ENCODE data around the gene PPP1R3A. TPM values are rescaled to one million over a fixed set of nuclear protein-coding genes. Genes with fewer than 3 reads are reported as not detected.

Gene PPP1R3A
- total and polyA plus RNA-seq, 10 of the 15 experiments (the other 5 are each of a cell fraction or from before 2014, with no cell fraction given): not detected

DNA sequence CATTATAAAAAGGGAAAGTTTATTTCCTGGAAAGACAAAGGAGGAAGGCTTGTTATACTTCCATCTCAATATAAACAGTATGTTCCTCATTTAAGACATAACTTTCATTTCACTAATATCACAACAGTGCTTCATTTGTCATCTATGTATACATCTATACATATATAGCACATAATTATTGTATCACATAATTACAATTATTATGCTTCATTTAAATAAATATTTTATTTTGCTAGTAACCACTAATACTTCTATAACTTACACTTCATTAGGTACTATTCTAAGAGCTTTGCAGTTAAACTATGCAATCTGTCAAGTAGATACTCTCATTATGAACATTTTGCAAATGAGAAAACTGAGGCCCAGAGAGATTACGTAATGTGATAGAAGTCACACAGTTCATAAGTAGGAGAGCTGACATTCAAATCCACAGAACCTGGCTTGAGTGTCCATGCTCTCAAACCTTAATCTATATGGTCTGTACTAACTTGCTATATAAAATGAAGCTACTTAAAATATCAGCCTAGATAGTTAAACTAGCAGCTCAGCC is 86.5 kb downstream of the PPP1R3A start:
- ChIA-PET CTCF (no interaction called here), POLR2A (no interaction called here)
- intact Hi-C loops (cut with micrococcal nuclease; ENCODE audit: unreplicated experiment): no loop called here

DNA sequence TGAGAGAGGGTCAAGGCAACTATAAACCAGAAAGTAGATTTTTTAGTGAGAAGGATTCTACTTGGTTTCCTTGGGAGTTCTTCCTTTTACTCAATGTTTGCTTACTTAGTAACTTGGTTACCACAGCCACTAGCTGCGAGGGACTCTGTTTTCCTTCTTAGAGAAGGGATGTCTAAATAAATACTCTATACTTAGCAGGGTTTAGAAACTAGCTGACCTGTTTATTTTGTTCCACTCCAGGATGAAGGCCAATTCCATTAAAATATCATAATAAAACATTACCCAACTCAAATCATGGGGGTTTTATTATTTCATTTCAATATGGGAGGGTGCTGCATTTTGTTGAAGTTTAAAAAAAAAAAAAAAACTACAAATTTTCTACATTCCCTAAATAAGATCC is 87.3 kb downstream of the PPP1R3A start:
- no peak overlapping the region for H3K27ac ChIP-seq (ENCODE audit: control insufficient read depth, insufficient read depth)
- 33% methylated on average over 1 of the region's 1 CpG for WGBS (ENCODE audit: insufficient coverage, insufficient replicate concordance, low lambda C conversion rate, missing lambda C conversion rate)
- in situ Hi-C loops (cut with MboI): no loop called here
- intact Hi-C loops (cut with micrococcal nuclease; ENCODE audit: unreplicated experiment): no loop called here
- no peaks in the 10 kb centered on the region for H3K4me1 ChIP-seq (ENCODE audit: control insufficient read depth, insufficient read depth, low read length)
- no peak overlapping the region for H3K4me2 ChIP-seq (ENCODE audit: control insufficient read depth, insufficient read depth)
- H4K20me1 ChIP-seq (ENCODE audit: control insufficient read depth, insufficient read depth): no peaks in the 10 kb centered on the region
- no peaks in the 10 kb centered on the region for H3K79me2 ChIP-seq (ENCODE audit: control insufficient read depth, insufficient read depth, low read length)
- no peaks in the 10 kb centered on the region for H3K36me3 ChIP-seq (ENCODE audit: control insufficient read depth in 2 of 2, insufficient read depth in 2 of 2, low read length in 1 of 2)
- ATAC-seq: no peak
- no TSS peak for BruUV-seq (replicated peaks)
- SMC1A ChIA-PET (ENCODE audit: uncharacterized antibody, unreplicated experiment): no interaction called here
- RAD21 ChIA-PET (ENCODE audit: unreplicated experiment): no interaction called here
- no peak for DNase-seq (ENCODE audit: low read depth, low spot score)
- H2AFZ ChIP-seq (ENCODE audit: control insufficient read depth, low read depth, low read length): no peak overlapping the region
- no peaks in the 10 kb centered on the region for H3K9me3 ChIP-seq (replicated peaks; ENCODE audit: control insufficient read depth, insufficient read depth, low read length)
- CTCF ChIA-PET: no interaction called here
- no peaks in the 10 kb centered on the region for H3K27me3 ChIP-seq (replicated peaks in 1 of 2; ENCODE audit: control insufficient read depth in 2 of 2, insufficient read depth in 2 of 2, low read length in 1 of 2)
- POLR2A ChIA-PET: no interaction called here
- no peak for FAIRE-seq
- H3K4me3 ChIP-seq: no peak overlapping the region
- no peak overlapping the region for H3K9ac ChIP-seq (ENCODE audit: control insufficient read depth, insufficient read depth, low read length)
- TF ChIP-seq, protein P1, sequence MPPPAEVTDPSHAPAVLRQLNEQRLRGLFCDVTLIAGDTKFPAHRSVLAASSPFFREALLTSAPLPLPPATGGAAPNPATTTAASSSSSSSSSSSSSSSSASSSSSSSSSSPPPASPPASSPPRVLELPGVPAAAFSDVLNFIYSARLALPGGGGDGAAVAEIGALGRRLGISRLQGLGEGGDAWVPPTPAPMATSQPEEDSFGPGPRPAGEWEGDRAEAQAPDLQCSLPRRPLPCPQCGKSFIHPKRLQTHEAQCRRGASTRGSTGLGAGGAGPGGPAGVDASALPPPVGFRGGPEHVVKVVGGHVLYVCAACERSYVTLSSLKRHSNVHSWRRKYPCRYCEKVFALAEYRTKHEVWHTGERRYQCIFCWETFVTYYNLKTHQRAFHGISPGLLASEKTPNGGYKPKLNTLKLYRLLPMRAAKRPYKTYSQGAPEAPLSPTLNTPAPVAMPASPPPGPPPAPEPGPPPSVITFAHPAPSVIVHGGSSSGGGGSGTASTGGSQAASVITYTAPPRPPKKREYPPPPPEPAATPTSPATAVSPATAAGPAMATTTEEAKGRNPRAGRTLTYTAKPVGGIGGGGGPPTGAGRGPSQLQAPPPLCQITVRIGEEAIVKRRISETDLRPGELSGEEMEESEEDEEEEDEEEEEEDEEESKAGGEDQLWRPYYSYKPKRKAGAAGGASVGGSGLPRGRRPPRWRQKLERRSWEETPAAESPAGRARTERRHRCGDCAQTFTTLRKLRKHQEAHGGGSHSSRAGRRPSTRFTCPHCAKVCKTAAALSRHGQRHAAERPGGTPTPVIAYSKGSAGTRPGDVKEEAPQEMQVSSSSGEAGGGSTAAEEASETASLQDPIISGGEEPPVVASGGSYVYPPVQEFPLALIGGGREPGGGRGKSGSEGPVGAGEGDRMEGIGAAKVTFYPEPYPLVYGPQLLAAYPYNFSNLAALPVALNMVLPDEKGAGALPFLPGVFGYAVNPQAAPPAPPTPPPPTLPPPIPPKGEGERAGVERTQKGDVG (CRISPR knock-in tag; IDR thresholded peaks at IDR 0.05): no peak
- TF ChIP-seq ZBED1 (IDR thresholded peaks at IDR 0.05; ENCODE audit: borderline replicate concordance) (no peak), KLF5 (IDR thresholded peaks at IDR 0.05; ENCODE audit: partially characterized antibody) (no peak), YBX1 (IDR thresholded peaks at IDR 0.05) (no peak), NR2C1 (IDR thresholded peaks at IDR 0.05) (no peak), FOXM1 (IDR thresholded peaks at IDR 0.05; ENCODE audit: low read depth, low read length) (no peak)
- TF ChIP-seq, protein P2, sequence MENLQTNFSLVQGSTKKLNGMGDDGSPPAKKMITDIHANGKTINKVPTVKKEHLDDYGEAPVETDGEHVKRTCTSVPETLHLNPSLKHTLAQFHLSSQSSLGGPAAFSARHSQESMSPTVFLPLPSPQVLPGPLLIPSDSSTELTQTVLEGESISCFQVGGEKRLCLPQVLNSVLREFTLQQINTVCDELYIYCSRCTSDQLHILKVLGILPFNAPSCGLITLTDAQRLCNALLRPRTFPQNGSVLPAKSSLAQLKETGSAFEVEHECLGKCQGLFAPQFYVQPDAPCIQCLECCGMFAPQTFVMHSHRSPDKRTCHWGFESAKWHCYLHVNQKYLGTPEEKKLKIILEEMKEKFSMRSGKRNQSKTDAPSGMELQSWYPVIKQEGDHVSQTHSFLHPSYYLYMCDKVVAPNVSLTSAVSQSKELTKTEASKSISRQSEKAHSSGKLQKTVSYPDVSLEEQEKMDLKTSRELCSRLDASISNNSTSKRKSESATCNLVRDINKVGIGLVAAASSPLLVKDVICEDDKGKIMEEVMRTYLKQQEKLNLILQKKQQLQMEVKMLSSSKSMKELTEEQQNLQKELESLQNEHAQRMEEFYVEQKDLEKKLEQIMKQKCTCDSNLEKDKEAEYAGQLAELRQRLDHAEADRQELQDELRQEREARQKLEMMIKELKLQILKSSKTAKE (IDR thresholded peaks at IDR 0.05; ENCODE audit: low read depth, poor library complexity, severe bottlenecking): no peak

More for the DNA sequence above, 86.5 kb downstream of the PPP1R3A start:
- BruUV-seq (replicated peaks): no TSS peak
- H3K4me1 ChIP-seq (ENCODE audit: control insufficient read depth, insufficient read depth, low read length): no peaks in the 10 kb centered on the region
- no peak overlapping the region for H2AFZ ChIP-seq (ENCODE audit: control insufficient read depth, low read depth, low read length)
- SMC1A ChIA-PET (ENCODE audit: uncharacterized antibody, unreplicated experiment): no interaction called here
- DNase-seq (ENCODE audit: low read depth, low spot score) (no peak), FAIRE-seq (no peak), ATAC-seq (no peak)
- no peaks in the 10 kb centered on the region for H3K36me3 ChIP-seq (ENCODE audit: control insufficient read depth in 2 of 2, insufficient read depth in 2 of 2, low read length in 1 of 2)
- no peak overlapping the region for H3K4me2 ChIP-seq (ENCODE audit: control insufficient read depth, insufficient read depth)
- H3K79me2 ChIP-seq (ENCODE audit: control insufficient read depth, insufficient read depth, low read length): no peaks in the 10 kb centered on the region
- in situ Hi-C loops (cut with MboI): no loop called here
- TF ChIP-seq NBN (IDR thresholded peaks at IDR 0.05) (no peak), EZH2 (IDR thresholded peaks at IDR 0.05; ENCODE audit: borderline replicate concordance, control insufficient read depth, low read depth, low read length) (no peak), SMARCA5 (IDR thresholded peaks at IDR 0.05) (no peak), TCF7 (IDR thresholded peaks at IDR 0.05; ENCODE audit: borderline replicate concordance) (no peak), NR2C1 (IDR thresholded peaks at IDR 0.05) (no peak), SREBF2 (IDR thresholded peaks at IDR 0.05; ENCODE audit: low read length) (no peak), POLR2AphosphoS5 (IDR thresholded peaks at IDR 0.05; ENCODE audit: low read length) (no peak), MXI1 (IDR thresholded peaks at IDR 0.05; ENCODE audit: low read depth, low read length) (no peak), RAD51 (IDR thresholded peaks at IDR 0.05) (no peak), SIX5 (IDR thresholded peaks at IDR 0.05; ENCODE audit: low read depth, low read length, severe bottlenecking) (no peak)
- TF ChIP-seq, protein P3, sequence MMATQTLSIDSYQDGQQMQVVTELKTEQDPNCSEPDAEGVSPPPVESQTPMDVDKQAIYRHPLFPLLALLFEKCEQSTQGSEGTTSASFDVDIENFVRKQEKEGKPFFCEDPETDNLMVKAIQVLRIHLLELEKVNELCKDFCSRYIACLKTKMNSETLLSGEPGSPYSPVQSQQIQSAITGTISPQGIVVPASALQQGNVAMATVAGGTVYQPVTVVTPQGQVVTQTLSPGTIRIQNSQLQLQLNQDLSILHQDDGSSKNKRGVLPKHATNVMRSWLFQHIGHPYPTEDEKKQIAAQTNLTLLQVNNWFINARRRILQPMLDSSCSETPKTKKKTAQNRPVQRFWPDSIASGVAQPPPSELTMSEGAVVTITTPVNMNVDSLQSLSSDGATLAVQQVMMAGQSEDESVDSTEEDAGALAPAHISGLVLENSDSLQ (IDR thresholded peaks at IDR 0.05): no peak
- RAD21 ChIA-PET (ENCODE audit: unreplicated experiment): no interaction called here
- H3K27ac ChIP-seq (ENCODE audit: control insufficient read depth, insufficient read depth): no peak overlapping the region
- WGBS (ENCODE audit: insufficient coverage, insufficient replicate concordance, low lambda C conversion rate, missing lambda C conversion rate): 45% methylated on average over 1 of the region's 1 CpG
- H3K4me3 ChIP-seq: no peak overlapping the region
- no peaks in the 10 kb centered on the region for H4K20me1 ChIP-seq (ENCODE audit: control insufficient read depth, insufficient read depth)
- H3K27me3 ChIP-seq (replicated peaks in 1 of 2; ENCODE audit: control insufficient read depth in 2 of 2, insufficient read depth in 2 of 2, low read length in 1 of 2): no peaks in the 10 kb centered on the region
- H3K9ac ChIP-seq (ENCODE audit: control insufficient read depth, insufficient read depth, low read length): no peak overlapping the region
- no peaks in the 10 kb centered on the region for H3K9me3 ChIP-seq (replicated peaks; ENCODE audit: control insufficient read depth, insufficient read depth, low read length)
